GM10847 (cell line): Measurements from ENCODE around the gene DESI1.
A peak's percentile ranks its signal among the peaks of the same experiment; 100 is the strongest.

ENCODE experiments used
- POLR2A ChIP-seq: IDR thresholded peaks from 2 replicates; pipeline ENCODE4 v1.6.1; 2011; ENCODE audit not compliant: insufficient read length; ENCODE audit errors: extremely low read depth

The DESI1 gene

GRCh38 chr22:41620589-41621098 is at the start of gene DESI1:
DESI1 (minus strand) TSS chr22:41621043; CDS start chr22:41620839, 204 bp downstream.
- TF ChIP-seq POLR2A: peak; percentile 91

DNA sequence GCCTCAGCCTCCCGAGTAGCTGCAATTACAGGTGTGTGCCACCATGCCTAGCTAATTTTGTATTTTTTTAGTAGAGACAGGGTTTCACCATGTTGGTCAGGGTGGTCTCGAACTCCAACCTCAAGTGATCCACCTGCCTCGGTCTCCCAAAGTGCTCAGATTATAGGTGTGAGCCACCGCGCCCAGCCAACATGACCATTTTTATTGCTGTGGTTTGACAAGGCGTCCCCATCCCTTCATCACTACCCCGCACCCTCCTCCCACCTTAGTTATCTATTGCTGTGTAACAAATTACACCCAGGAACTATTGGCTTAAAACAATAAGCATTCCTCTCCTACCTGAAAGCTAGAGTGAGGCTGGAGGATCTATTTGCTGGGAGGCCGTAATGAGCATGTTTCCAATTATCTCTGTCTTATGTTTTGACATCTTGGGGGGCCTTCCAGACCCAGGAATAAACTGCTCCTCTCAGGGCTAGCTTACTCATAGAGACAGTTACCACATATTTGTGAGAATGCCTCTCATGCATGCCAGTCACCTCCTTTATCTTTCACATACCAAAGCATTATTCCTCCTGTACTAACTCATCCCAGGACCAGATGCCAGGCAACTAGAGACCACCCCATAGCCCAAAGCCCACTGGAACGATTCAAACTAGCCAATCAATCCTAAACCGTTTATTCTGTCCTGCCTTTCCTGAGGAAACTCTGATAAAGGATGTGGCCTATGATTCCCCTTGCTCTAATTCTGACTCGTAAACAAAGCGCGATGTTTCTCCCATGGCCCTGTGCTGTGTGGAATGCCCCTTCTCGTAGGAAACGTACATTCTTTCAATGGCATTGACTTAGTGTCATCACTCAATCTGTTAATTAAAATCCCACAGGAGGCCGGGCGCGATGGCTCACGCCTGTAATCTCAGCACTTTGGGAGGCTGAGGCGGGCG is 48.4 kb upstream of the DESI1 start:
- no peak for TF ChIP-seq POLR2A

DNA sequence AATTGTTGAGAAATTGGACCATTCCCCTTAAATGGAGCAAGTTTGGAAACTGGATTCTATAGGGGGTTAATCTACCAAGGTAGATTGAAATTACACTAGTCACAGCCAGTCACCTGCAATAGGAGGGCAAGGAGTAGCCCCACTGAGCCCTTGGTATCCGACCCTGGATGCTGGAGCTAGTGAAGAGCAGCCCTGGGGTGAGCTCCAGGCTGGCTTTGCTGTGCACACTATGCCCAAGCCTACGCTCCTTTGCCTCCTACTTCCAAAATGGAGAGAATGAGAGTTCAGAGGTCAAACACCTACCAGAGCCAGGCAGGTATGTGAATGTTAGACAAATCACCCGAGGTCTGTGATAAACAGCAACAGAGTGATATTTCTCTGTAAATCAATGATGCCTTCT is 44.1 kb upstream of the DESI1 start:
- TF ChIP-seq POLR2A: no peak

DNA sequence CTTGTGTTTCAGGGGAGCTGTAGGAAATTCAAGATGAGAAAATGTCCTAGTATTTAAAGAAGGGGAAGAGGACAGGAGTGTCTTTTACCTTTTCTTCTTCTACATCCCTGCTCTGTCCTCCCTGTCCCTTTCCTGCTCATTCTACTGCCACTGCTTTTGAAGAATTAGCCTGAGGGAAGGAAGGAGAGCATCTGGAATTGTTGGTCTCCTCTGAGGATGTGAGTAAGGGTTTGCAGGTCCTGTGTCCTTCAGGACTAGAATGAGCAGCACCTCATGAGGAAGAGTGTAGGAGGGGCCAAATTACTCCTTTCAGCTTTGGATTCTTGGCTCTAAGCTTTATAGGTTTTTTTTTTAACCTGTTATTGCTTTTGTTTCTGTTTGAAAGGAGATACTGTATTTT is 43.6 kb upstream of the DESI1 start:
- no peak for TF ChIP-seq POLR2A

DNA sequence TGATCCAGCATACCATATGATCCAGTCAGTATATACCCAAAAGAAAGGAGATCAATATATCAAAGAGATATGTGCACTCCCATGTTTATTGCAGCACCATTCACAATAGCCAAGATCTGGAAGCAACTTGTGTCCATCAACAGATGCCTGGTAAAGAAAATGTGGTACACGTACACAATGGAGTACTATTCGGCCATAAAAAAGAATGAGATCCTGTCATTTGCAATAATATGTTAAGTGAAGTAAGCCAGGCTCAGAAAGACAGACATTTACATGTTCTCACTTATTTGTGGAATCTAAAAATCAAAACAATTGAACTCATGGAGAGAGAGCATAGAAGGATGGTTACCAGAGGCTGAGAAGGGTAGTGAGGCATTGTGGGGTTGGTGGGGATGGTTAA is 40.9 kb upstream of the DESI1 start:
- TF ChIP-seq POLR2A: no peak

GRCh38 chr22:41661088-41661487 is 40.2 kb upstream of the DESI1 start:
- TF ChIP-seq POLR2A: no peak

DNA sequence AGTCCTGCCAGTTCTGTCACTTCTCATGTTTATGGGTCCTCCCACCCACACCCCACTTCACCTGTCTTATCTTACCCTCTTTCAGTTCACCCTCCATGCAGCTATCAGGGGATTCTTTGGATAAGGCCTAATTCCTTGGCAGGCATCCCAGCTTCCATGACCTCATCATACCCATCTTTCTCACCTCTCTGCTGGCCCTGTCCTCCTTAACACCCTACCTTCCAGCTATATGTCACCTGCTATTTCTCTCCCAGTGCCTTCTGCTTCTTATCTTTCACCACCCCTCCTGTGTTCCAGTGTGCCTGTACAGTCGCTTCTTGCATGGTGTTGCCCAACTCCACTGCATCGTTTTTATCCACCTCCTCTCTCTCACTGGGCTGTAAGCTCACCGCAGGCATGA is 39.6 kb upstream of the DESI1 start:
- TF ChIP-seq POLR2A: no peak

GRCh38 chr22:41659941-41660340 is 39.1 kb upstream of the DESI1 start:
- TF ChIP-seq POLR2A: no peak

DNA sequence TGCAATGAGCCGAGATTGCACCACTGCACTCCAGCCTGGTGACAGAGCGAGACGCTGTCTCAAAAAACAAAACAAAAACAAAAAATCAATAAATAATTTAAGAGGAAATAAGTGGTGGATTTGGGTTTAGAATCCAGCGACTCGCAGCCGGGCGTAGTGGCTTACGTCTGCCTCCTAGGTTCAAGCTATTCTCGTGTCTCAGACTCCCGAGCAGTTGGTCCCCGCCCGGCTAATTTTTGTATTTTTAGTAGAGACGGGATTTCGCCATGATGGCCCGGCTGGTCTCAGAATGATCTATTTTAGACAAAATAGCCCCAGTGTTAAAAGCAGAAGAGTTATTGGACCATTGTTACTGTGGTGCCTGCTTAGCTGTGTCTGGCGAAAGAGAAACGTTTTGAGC is 38.0 kb upstream of the DESI1 start:
- TF ChIP-seq POLR2A: no peak

DNA sequence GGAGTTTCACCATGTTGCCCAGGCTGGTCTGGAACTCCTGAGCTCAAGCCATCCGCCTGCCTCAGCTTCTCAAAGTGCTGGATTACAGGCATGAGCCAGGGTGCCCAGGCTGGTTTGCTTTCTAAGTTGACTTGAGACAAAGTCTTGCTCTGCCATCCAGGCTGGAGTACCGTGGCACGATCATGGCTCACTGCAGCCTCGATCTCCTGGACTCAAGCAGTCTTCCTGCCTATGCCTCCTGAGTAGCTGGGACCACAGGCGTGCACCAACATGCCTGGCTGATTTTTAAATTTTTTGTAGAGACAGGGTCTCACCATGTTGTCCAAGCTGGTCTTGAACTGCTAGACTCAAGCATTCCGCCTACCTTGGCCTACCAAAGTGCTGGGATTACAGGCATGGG is 36.9 kb upstream of the DESI1 start:
- no peak for TF ChIP-seq POLR2A

- TF ChIP-seq POLR2A: no peak
These were observed 35.7 kb upstream of the DESI1 start for GRCh38 chr22:41656556-41656955.

GRCh38 chr22:41654322-41654721 is 33.5 kb upstream of the DESI1 start:
- TF ChIP-seq POLR2A: no peak

- no peak for TF ChIP-seq POLR2A
These were observed 30.0 kb upstream of the DESI1 start for GRCh38 chr22:41650821-41651220.

DNA sequence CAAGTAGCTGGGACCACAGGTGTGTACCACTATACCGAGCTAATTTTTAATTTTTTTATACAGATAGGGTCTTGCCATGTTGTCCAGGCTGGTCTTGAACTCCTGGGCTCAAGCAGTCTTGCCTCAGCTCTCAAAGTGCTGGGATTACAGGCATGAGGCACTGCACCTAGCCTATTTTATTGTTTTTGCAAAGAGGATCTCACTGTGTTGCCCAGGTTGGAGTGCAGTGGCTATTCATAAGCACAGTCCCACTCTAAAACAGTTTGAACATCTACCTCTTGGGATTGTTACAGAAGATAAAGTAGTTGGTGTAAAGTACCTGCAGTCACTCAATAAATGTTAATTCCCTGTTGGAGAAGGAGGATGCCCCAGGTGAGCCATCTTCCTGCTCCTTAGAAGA is 29.4 kb upstream of the DESI1 start:
- TF ChIP-seq POLR2A: no peak

DNA sequence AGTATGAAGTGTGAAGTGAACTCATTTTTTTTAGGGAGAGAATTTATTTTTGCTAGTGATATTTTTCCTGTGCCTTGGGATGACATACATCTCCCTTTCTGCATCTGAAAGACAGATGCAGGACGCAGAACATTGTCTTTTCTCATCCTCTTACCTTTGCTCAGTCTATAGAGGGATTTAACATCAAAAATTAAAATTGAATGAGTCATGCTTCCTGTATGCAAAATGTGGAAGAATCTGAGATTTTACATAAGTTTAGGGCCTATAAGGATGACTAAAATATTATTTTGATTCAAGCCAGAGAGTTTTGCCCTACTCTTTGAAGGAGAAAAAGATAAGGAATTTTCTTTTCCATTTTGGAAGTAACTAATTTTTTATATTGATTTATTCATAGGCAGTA is 27.6 kb upstream of the DESI1 start:
- TF ChIP-seq POLR2A: no peak

- no peak for TF ChIP-seq POLR2A
These were observed 26.9 kb upstream of the DESI1 start for GRCh38 chr22:41647771-41648170.
